SK-N-MC (cell line): ENCODE results near the gene PANK1.

Experiments used
- EZH2 ChIP-seq: fragments of 200-600 bp; sonication (generic); IDR thresholded peaks from one replicate; pipeline ENCODE4 v1.6.1; 2017; ENCODE audit warnings: antibody characterized with exemption
- POLR2AphosphoS5 ChIP-seq: IDR thresholded peaks from 2 replicates; pipeline ENCODE4 v1.6.1; 2012; ENCODE audit warnings: mild to moderate bottlenecking, low read depth, low read length, borderline replicate concordance

DNA sequence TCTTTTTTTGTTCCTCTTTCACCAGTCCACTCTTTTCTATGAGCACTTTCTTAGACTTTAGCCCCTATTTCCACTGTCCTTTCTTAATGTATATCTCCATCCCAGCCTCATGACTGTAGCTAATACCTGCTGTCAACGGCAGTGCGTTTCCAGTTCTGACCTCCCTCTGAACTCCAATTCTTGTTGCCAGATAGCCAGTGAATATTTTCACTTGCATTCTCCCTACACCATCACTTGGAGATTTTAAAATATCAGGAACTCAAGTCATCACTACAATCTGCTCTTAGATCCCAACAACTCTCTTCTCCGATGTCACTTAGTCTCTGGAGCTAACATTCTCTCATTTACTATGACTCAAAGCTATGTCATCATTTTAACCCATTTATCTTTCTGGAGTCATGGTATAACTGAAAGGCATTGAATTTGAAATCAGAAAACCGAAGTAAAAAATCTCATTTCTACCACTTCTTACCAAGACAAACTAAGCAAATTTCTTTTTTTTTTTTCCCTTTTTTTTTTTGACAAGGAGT is 104.6 kb downstream of the PANK1 start:
- TF ChIP-seq POLR2AphosphoS5 (no peak), EZH2 (no peak)
